ENCODE measurements around the gene VANGL2.

VANGL2 gene

GRCh38 chr1:160428655-160429054, 28.3 kb downstream of the VANGL2 start:
- H3K4me3 ChIP-seq (ENCODE audit: low read depth, low read length), result no peak overlapping the region
- TF ChIP-seq CTCF (IDR thresholded peaks at IDR 0.05; ENCODE audit: low read depth, low read length), result peak; percentile 35; the same call in 1 of the 2 replicates

DNA sequence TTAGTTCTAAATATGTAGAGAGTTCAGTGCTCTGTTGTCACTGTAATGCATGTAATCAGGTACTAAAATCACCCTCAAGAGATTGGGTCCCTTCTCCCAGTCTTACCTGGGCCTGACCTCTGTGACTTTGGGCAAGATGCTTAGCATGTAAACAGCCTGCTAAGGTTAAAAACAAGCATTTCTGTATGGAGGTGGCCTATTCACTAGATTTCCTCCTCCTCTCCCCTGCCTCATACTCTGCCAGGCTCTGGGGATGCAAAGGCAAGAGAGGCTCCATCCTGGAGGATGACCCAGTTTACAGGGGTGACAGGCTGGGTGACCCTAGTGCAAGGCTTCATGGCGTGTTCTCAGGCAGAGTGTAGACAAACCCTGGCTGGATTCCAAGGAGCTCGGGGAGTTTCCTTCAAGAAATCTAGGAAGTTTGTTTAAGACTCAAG, 28.8 kb downstream of the VANGL2 start:
- TF ChIP-seq CTCF (IDR thresholded peaks at IDR 0.05; ENCODE audit: low read depth, low read length), result no peak
- H3K4me3 ChIP-seq (ENCODE audit: low read depth, low read length), result no peak overlapping the region

GRCh38 chr1:160429702-160430535, 29.6 kb downstream of the VANGL2 start:
- H3K4me3 ChIP-seq (ENCODE audit: low read depth, low read length), result no peak overlapping the region
- no peak for TF ChIP-seq CTCF (IDR thresholded peaks at IDR 0.05; ENCODE audit: low read depth, low read length)

- no peak for TF ChIP-seq CTCF (IDR thresholded peaks at IDR 0.05; ENCODE audit: low read depth, low read length)
- no peak overlapping the region for H3K4me3 ChIP-seq (ENCODE audit: low read depth, low read length)
Measured at GRCh38 chr1:160431006-160431405, 30.6 kb downstream of the VANGL2 start.

DNA sequence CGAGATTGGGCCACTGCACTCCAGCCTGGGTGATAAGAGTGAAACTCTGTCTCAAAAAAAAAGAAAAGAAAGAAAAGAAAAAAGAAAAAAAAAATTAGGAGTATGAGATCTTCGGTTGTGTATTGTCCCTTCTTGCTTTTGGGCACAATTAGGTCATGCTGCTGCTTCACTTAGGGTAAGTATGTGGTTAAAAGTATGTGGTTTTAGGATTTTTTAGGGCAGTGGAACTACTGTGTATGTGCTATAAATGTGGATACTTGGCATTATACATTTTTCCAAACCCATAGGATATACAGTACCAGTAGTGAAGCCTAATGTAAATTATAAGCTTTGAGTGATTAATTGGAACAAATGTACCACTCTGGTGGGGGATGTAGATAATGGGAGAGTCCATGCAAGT, 31.2 kb downstream of the VANGL2 start:
- H3K4me3 ChIP-seq (ENCODE audit: low read depth, low read length), result no peak overlapping the region
- TF ChIP-seq CTCF (IDR thresholded peaks at IDR 0.05; ENCODE audit: low read depth, low read length), result no peak

DNA sequence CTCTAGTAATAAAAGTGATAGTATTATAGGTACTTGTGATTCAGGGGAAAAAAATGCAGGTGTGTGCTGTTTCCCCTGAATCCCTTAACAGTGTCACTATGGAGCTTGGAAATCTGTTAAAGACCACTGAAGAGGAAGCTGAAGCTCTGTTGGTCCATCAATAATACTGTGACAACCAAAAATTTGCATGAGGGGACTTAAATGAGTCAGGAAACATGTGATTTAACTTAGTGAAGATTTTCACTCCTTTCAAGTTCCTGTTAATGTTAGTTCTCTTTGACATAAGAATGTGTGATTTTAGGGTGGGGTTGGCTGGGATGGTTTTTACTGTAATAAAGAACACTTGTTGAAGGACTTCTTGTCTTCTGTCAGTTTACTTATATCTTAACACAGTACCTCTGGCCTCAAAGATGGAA, 32.0 kb downstream of the VANGL2 start:
- no peak overlapping the region for H3K4me3 ChIP-seq (ENCODE audit: low read depth, low read length)
- TF ChIP-seq CTCF (IDR thresholded peaks at IDR 0.05; ENCODE audit: low read depth, low read length), result no peak

- TF ChIP-seq CTCF (IDR thresholded peaks at IDR 0.05; ENCODE audit: low read depth, low read length), result no peak
- H3K4me3 ChIP-seq (ENCODE audit: low read depth, low read length), result no peak overlapping the region
Measured at GRCh38 chr1:160436966-160437365, 36.6 kb downstream of the VANGL2 start.

All from WI38 (cell line).